Measurements from ENCODE around the gene ZNF775.

Gene ZNF775

GRCh38 chr7:150443793-150444540 is 64.8 kb downstream of the ZNF775 start:
- no peak for TF ChIP-seq CTCF (IDR thresholded peaks at IDR 0.05; ENCODE audit: extremely low read depth, insufficient read depth, missing control alignments)
- no peak for DNase-seq (ENCODE audit: low spot score)
- in situ Hi-C loops (cut with MboI; ENCODE audit: low pct_unique_long_range_greater_than_20kb, low sequenced_read_pairs, unreplicated experiment): loop anchor here (10.0 kb wide), 1 partner anchor 311 kb away; no protein-coding TSS in a partner anchor

GRCh38 chr7:150444674-150445365 is 65.7 kb downstream of the ZNF775 start:
- no peak for TF ChIP-seq CTCF (IDR thresholded peaks at IDR 0.05; ENCODE audit: extremely low read depth, insufficient read depth, missing control alignments)
- DNase-seq (ENCODE audit: low spot score): no peak
- in situ Hi-C loops (cut with MboI; ENCODE audit: low pct_unique_long_range_greater_than_20kb, low sequenced_read_pairs, unreplicated experiment): loop anchor here (10.0 kb wide), 1 partner anchor 310 kb away; no protein-coding TSS in a partner anchor

- DNase-seq (ENCODE audit: low spot score): no peak
- TF ChIP-seq CTCF (IDR thresholded peaks at IDR 0.05; ENCODE audit: extremely low read depth, insufficient read depth, missing control alignments): no peak
- in situ Hi-C loops (cut with MboI; ENCODE audit: low pct_unique_long_range_greater_than_20kb, low sequenced_read_pairs, unreplicated experiment): loop anchor here (10.0 kb wide), 1 partner anchor 308 kb away; no protein-coding TSS in a partner anchor
Observed at GRCh38 chr7:150446288-150446938, 67.3 kb downstream of the ZNF775 start.

Measured in GM13977 (cell line).